OCI-LY1 (cell line): ENCODE results near the gene ELF4.

Source experiments
- H2AFZ ChIP-seq: fragments of 200-600 bp; sonication (generic), shearing (Covaris generic); 2 replicates; pipeline ENCODE4 v1.6.0; 2014; ENCODE audit warnings: antibody characterized with exemption, mild to moderate bottlenecking, low read length
- H3F3A ChIP-seq: fragments of 200-600 bp; sonication (generic), shearing (Covaris generic); 2 replicates; pipeline ENCODE4 v1.6.0; 2014; ENCODE audit warnings: mild to moderate bottlenecking, antibody characterized with exemption, low read length, moderate library complexity; ENCODE audit not compliant: insufficient read depth
- H3K27ac ChIP-seq: fragments of 200-600 bp; sonication (generic); 2 replicates; pipeline ENCODE4 v1.5.1; 2014; ENCODE audit warnings: low read length, mixed run types, mild to moderate bottlenecking, low read depth; ENCODE audit not compliant: poor library complexity, severe bottlenecking
- H3K27me3 ChIP-seq: fragments of 200-600 bp; sonication (generic); 2 replicates; pipeline ENCODE4 v1.6.0; 2014; ENCODE audit warnings: antibody characterized with exemption, mild to moderate bottlenecking, low read length, moderate library complexity; ENCODE audit not compliant: insufficient read depth
- H3K36me3 ChIP-seq: fragments of 200-600 bp; sonication (generic); 2 replicates; pipeline ENCODE4 v1.6.1; 2014; ENCODE audit warnings: mild to moderate bottlenecking, antibody characterized with exemption, low read length, moderate library complexity, mixed read lengths; ENCODE audit not compliant: insufficient read depth
- H3K4me1 ChIP-seq: fragments of 200-600 bp; sonication (generic); 2 replicates; pipeline ENCODE4 v1.5.1; 2014; ENCODE audit warnings: mild to moderate bottlenecking, low read length, moderate library complexity; ENCODE audit not compliant: insufficient read depth, severe bottlenecking
- H3K4me2 ChIP-seq: fragments of 200-600 bp; sonication (generic), shearing (Covaris generic); 2 replicates; pipeline ENCODE4 v1.6.1; 2014; ENCODE audit warnings: low read length
- H3K4me3 ChIP-seq: fragments of 200-600 bp; sonication (generic); 2 replicates; pipeline ENCODE4 v1.5.1; 2014; ENCODE audit warnings: low read length, low read depth, mild to moderate bottlenecking, mixed read lengths; ENCODE audit not compliant: poor library complexity, severe bottlenecking
- H3K79me2 ChIP-seq: fragments of 200-600 bp; shearing (Covaris generic); 2 replicates; pipeline ENCODE4 v1.6.1; 2016; ENCODE audit warnings: mixed run types, low read length, mixed read lengths; ENCODE audit not compliant: insufficient read depth
- H3K9ac ChIP-seq: fragments of 200-600 bp; sonication (generic), shearing (Covaris generic); 2 replicates; pipeline ENCODE4 v1.6.1; 2014; ENCODE audit warnings: mild to moderate bottlenecking, low read length, mixed read lengths
- H3K9me2 ChIP-seq: fragments of 200-600 bp; sonication (generic), shearing (Covaris generic); 2 replicates; pipeline ENCODE4 v1.6.1; 2014; ENCODE audit warnings: low read depth, mild to moderate bottlenecking, low read length, mixed read lengths
- H3K9me3 ChIP-seq: fragments of 200-600 bp; shearing (Covaris generic); 2 replicates; pipeline ENCODE4 v1.6.1; 2014; ENCODE audit warnings: low read length, mixed read lengths
- H4K20me1 ChIP-seq: fragments of 200-600 bp; sonication (generic), shearing (Covaris generic); 2 replicates; pipeline ENCODE4 v1.6.0; 2016; ENCODE audit warnings: mild to moderate bottlenecking, low read length; ENCODE audit not compliant: insufficient read depth
- EZH2 ChIP-seq: fragments of 200-600 bp; sonication (generic), shearing (Covaris generic); IDR thresholded peaks from 2 replicates; pipeline ENCODE4 v1.8.0; 2017; ENCODE audit warnings: borderline replicate concordance, mixed run types, mild to moderate bottlenecking, antibody characterized with exemption, low read length, moderate library complexity, mixed read lengths
- TF ChIP-seq, protein P1 (sequence below): fragments of 200-600 bp; sonication (generic), shearing (Covaris generic); IDR thresholded peaks from 2 replicates; pipeline ENCODE4 v1.5.1; 2017; ENCODE audit warnings: mild to moderate bottlenecking, antibody characterized with exemption, low read length, moderate library complexity, mixed read lengths

The ELF4 gene

DNA sequence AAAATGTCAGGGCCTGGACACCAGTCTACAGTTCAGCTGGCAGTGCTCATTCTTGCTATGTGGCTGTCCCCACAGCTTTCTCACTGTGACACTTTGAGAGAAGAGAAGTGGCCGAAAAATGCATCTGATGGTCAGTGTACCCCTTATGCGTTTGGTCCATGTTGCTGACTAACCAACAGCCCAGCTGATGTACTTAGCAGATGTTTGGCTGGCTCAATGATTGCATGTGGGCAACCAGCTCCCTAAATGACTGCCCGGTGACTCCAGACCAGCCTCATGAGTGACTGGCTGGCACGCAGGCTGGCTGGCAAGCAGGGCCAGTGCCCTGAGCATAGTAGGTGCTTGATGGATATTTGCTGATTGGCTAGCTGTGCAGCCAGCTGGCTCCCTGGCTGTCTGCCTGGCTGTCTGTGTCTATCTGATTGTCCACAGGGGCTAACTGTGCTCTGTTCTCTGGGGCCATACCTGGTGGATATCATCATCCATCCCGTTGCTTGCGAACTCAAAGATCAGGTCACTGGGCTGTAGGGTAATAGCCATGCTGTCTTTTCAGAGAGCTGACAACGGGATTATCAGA is 29.4 kb downstream of the ELF4 start:
- Histone ChIP-seq H4K20me1 (no peaks in the 10 kb centered on the region), H3K36me3 (peaks cover 11% of the 10 kb centered on the region; the same call in 1 of the 2 replicates), H3K79me2 (no peaks in the 10 kb centered on the region), H3K4me3 (no peak overlapping the region), H2AFZ (no peak overlapping the region), H3K4me1 (peaks cover 43% of the 10 kb centered on the region), H3K9me2 (no peaks in the 10 kb centered on the region), H3K27ac (peak overlapping the region; percentile 98), H3K4me2 (no peak overlapping the region), H3K27me3 (no peaks in the 10 kb centered on the region), H3K9ac (no peak overlapping the region), H3F3A (no peaks in the 10 kb centered on the region), H3K9me3 (no peaks in the 10 kb centered on the region)
- TF ChIP-seq, protein P1, sequence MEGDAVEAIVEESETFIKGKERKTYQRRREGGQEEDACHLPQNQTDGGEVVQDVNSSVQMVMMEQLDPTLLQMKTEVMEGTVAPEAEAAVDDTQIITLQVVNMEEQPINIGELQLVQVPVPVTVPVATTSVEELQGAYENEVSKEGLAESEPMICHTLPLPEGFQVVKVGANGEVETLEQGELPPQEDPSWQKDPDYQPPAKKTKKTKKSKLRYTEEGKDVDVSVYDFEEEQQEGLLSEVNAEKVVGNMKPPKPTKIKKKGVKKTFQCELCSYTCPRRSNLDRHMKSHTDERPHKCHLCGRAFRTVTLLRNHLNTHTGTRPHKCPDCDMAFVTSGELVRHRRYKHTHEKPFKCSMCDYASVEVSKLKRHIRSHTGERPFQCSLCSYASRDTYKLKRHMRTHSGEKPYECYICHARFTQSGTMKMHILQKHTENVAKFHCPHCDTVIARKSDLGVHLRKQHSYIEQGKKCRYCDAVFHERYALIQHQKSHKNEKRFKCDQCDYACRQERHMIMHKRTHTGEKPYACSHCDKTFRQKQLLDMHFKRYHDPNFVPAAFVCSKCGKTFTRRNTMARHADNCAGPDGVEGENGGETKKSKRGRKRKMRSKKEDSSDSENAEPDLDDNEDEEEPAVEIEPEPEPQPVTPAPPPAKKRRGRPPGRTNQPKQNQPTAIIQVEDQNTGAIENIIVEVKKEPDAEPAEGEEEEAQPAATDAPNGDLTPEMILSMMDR, result no peak
- no peak for TF ChIP-seq EZH2

DNA sequence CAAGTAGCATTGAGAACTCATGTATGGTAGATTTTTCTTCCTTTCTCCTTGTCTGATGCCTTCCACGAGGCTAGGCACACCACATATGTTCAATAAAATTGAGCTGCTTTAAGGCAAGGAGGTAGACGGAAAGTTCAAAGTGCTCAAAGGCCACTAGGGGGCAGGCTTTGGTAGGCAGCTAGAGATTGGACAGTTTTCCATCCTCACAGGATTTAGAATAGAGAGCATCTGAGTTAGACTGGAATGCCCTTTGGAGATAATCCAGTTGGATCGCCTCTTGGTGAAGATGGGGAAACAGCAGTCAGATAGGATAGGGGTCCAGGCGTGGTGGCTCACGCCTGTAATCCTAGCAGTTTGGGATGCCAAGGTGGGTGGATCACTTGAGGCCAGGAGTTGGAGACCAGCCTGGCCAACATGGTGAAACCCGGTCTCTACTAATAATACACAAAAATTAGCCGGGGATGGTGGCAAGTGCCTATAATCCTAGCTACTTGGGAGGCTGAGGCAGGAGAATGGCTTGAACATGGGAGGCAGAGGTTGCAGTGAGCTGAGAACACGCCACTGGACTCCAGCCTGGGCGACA is 30.4 kb downstream of the ELF4 start:
- H3K9me3 ChIP-seq, result no peaks in the 10 kb centered on the region
- no peak overlapping the region for H3K4me2 ChIP-seq
- H3K4me3 ChIP-seq, result no peak overlapping the region
- no peak overlapping the region for H3K9ac ChIP-seq
- no peak overlapping the region for H3K27ac ChIP-seq
- H3K36me3 ChIP-seq, result peaks cover 11% of the 10 kb centered on the region; the same call in 1 of the 2 replicates
- no peaks in the 10 kb centered on the region for H3F3A ChIP-seq
- no peaks in the 10 kb centered on the region for H3K79me2 ChIP-seq
- TF ChIP-seq, protein P1, result peak; percentile 71
- TF ChIP-seq EZH2, result no peak
- H2AFZ ChIP-seq, result no peak overlapping the region
- H3K27me3 ChIP-seq, result no peaks in the 10 kb centered on the region
- H3K9me2 ChIP-seq, result no peaks in the 10 kb centered on the region
- H4K20me1 ChIP-seq, result no peaks in the 10 kb centered on the region
- H3K4me1 ChIP-seq, result peaks cover 33% of the 10 kb centered on the region

DNA sequence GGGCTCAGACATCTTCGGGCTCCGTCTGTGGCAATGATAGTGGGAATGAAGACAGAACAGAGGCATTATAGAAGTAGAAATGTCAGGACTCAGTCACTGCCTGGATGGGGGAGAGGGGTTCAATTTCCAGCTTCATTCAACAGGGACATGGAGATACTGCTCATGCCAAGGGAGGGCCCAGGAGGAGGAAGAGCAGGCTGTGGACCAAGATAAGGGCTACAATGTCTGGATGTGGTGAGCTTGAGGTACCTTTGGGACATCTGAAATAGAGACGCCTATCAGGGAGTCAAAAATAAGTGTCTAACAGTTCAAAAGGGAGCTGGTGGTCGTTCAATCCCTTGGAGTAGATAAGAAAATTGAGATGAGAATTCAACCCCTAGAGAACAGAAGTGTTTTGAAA is 34.5 kb downstream of the ELF4 start:
- no peaks in the 10 kb centered on the region for H4K20me1 ChIP-seq
- no peaks in the 10 kb centered on the region for H3K4me1 ChIP-seq
- H2AFZ ChIP-seq, result no peak overlapping the region
- TF ChIP-seq EZH2, result no peak
- TF ChIP-seq, protein P1, result no peak
- H3K9me3 ChIP-seq, result no peaks in the 10 kb centered on the region
- H3K9ac ChIP-seq, result no peak overlapping the region
- no peaks in the 10 kb centered on the region for H3K79me2 ChIP-seq
- no peaks in the 10 kb centered on the region for H3F3A ChIP-seq
- no peaks in the 10 kb centered on the region for H3K27me3 ChIP-seq
- H3K36me3 ChIP-seq, result peaks cover 34% of the 10 kb centered on the region
- no peak overlapping the region for H3K27ac ChIP-seq
- no peak overlapping the region for H3K4me3 ChIP-seq
- no peak overlapping the region for H3K4me2 ChIP-seq
- no peaks in the 10 kb centered on the region for H3K9me2 ChIP-seq
